ENCODE results near the gene TPSAB1.
A peak's percentile ranks its signal among the peaks of the same experiment; 100 is the strongest.
"Not testable (repeated sequence)": the region's sequence is repeated elsewhere in the genome, so short reads cannot be mapped to it uniquely, and the experiment has no call there.

The TPSAB1 gene

GRCh38 chr16:1240436-1240835 lies at the start of gene TPSAB1:
Gene TPSAB1 (plus strand): TSS chr16:1240705. CDS start chr16:1240939, 234 bp downstream.
- DNase-seq: not testable (repeated sequence)

GRCh38 chr16:1190789-1191188 lies 49.7 kb upstream of the TPSAB1 start:
- not testable (repeated sequence) for DNase-seq

- no peak for DNase-seq
Measured at GRCh38 chr16:1192384-1193073, 48.0 kb upstream of the TPSAB1 start.

- peak; percentile 75 to 85 for DNase-seq
Measured at GRCh38 chr16:1193143-1193824, 47.2 kb upstream of the TPSAB1 start.

- no peak for DNase-seq
Measured at GRCh38 chr16:1193825-1194581, 46.5 kb upstream of the TPSAB1 start.

- no peak for DNase-seq
Measured at GRCh38 chr16:1194665-1195392, 45.7 kb upstream of the TPSAB1 start.

- DNase-seq: no peak
Measured at GRCh38 chr16:1195393-1195666, 45.2 kb upstream of the TPSAB1 start.

- no peak for DNase-seq
Measured at GRCh38 chr16:1196494-1196893, 44.0 kb upstream of the TPSAB1 start.

GRCh38 chr16:1197237-1197866 lies 43.2 kb upstream of the TPSAB1 start:
- peak; percentile 32 to 71 for DNase-seq

GRCh38 chr16:1198194-1198593 lies 42.3 kb upstream of the TPSAB1 start:
- DNase-seq: no peak

- DNase-seq: not testable (repeated sequence)
Measured at GRCh38 chr16:1198671-1199346, 41.7 kb upstream of the TPSAB1 start.

GRCh38 chr16:1199347-1200013 lies 41.0 kb upstream of the TPSAB1 start:
- no peak for DNase-seq

GRCh38 chr16:1200014-1200627 lies 40.4 kb upstream of the TPSAB1 start:
- no peak for DNase-seq

- no peak for DNase-seq
Measured at GRCh38 chr16:1201444-1201843, 39.1 kb upstream of the TPSAB1 start.

GRCh38 chr16:1202274-1202673 lies 38.2 kb upstream of the TPSAB1 start:
- no peak for DNase-seq

- DNase-seq: no peak
Measured at GRCh38 chr16:1204933-1205332, 35.6 kb upstream of the TPSAB1 start.

- DNase-seq: no peak
Measured at GRCh38 chr16:1206326-1206725, 34.2 kb upstream of the TPSAB1 start.

- no peak for DNase-seq
Measured at GRCh38 chr16:1206786-1207185, 33.7 kb upstream of the TPSAB1 start.

- no peak for DNase-seq
Measured at GRCh38 chr16:1208239-1208830, 32.2 kb upstream of the TPSAB1 start.

- no peak for DNase-seq
Measured at GRCh38 chr16:1209081-1209480, 31.4 kb upstream of the TPSAB1 start.

- DNase-seq: no peak
Measured at GRCh38 chr16:1210461-1210860, 30.0 kb upstream of the TPSAB1 start.
